Stimulated activated naive CD4-positive, alpha-beta T cell (primary cell): ENCODE measurements around the gene PTGER4.

ENCODE experiments used
- DNase-seq, 6 experiments: peaks; one replicate each; lab custom pipeline; 2025; lab: John Stamatoyannopoulos, UW

PTGER4 gene

GRCh38 chr5:40669606-40670390 lies 9.9 kb upstream of the PTGER4 start:
- DNase-seq = no peak

GRCh38 chr5:40672425-40672824 lies 7.3 kb upstream of the PTGER4 start:
- DNase-seq = no peak

DNA sequence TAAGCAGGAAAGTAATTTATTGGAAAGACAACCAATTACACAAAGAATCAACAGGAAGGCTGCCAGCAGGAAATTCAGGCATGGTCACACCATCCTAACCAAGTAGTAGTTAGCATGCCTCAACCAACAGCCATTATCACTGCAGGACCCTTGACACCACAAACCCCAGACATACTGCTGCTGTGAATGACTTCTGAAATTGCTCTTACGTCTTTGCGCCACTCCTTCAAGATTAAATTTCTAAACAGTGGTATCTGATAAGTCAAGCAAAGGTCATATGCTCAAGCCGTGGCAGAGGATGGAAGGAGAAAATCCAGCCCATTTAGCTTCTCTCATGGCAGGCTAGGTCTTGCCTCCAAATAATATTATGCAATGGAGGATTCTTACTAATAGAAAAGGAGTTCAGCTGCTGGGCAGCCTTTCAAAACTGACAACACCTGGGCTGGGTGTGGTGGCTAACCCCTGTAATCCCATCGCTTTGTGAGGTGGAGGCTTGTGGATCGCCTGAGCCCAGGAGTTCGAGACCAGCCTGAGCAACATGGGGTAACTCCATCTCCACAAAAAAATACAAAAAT lies 5.0 kb upstream of the PTGER4 start:
- DNase-seq = no peak

DNA sequence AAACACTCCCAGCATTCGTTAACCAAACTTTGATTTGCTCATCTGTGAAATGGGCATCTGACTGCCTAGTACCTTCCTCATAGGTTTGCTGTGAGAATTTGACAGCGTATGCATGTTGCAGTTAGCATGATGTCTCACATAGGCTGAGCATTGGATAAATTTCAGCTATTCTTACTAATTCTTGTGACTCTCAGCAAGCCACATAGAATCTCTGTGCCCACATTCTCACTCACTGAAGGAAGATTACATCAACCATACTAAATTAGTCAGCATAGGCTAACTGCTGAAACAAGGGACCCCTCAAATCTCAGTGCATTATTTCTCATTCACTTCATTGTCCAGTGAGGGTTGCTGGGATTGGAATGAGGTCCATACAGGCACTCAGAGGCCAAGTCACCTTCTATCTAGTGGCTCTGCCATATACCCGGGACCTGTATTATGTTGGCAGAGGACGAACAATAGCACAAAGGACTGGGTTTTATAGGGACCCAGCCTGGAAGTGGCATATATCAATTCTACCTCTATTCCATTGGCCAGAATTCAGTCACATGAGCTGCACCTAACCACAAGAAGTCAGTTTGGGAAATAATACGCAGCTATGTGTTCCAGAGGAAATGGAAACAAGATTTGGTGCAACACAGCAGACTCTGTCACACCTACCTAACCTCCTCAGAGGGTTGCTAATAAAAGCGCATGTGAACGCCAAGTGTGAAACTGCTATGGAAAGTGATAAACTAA lies 4.2 kb upstream of the PTGER4 start:
- DNase-seq = peak in 3 of 6 experiments; percentile 28 to 51 (median 38)

DNA sequence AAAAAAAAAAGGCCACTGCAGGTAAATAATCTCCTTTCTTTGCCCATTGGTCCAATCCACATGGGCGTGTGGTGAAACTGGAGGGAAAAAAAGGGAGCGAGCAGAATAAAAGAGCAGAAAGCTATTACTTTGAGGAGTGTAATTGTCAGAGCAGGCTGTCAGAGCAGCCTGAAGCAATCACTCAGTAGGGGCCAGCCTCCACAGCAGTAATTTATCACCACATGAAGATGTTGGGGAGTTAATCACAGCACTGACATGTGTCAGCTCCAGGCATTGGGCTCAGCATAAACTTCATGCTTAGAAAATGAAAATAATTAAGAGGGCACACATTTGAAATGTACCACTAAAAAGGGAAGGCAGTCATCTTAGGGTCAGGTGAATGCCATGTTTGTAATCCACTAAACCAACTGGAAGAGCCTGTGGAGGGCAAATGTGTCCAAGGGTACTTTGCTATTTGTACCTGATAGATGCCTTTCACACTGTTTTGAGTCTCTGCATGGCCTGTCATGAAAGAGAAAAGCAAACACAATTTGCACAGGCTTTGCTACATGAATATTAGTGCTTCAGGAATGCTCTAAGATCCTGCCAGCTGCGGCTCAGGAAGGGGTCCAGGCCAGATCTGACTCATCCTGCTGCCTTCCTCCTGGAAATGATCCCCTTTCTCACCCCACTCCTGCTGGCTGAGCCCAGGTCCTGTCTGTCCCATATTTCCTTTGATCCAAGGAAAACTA lies 2.9 kb upstream of the PTGER4 start:
- DNase-seq = no peak

DNA sequence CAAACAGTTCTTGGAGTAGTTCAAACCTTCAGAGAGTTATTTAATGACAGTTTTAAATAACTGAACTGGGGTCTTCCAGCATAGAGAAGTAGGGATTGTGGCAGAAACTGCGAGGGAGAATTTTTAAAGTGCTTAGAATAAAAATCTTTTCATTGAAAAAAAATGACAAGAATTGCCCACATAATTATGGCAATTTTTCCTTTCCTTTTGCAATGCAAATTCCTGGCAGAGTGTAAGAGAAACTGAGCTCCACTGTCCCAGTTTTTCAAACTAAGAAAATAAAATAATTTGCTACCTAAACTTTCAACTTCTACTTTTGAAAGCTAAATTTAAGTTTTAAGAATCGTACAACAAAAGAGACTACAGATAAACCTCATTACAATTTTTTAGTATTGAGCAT lies 2.3 kb upstream of the PTGER4 start:
- DNase-seq = no peak

GRCh38 chr5:40678026-40678425 lies 1.7 kb upstream of the PTGER4 start:
- DNase-seq = no peak

GRCh38 chr5:40678460-40679147 lies 1.1 kb upstream of the PTGER4 start:
- DNase-seq = peak in 1 of 6 experiments; percentile 45

- DNase-seq = peak; percentile 84 to 91 (median 89)
Observed at GRCh38 chr5:40679148-40679912, 385 bp upstream of the PTGER4 start.

DNA sequence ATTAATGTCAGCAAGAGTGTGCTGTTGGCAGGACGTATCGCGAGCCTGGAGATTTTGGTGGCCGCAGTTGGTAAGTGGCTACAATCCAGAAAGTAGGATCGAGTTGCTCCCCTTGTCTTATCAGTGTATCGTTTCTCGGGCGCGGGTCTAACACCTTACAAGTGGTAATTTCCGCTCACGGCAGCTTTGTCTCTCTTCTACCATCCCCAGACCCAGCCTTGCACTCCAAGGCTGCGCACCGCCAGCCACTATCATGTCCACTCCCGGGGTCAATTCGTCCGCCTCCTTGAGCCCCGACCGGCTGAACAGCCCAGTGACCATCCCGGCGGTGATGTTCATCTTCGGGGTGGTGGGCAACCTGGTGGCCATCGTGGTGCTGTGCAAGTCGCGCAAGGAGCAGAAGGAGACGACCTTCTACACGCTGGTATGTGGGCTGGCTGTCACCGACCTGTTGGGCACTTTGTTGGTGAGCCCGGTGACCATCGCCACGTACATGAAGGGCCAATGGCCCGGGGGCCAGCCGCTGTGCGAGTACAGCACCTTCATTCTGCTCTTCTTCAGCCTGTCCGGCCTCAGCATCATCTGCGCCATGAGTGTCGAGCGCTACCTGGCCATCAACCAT lies 1.1 kb downstream of the PTGER4 start:
- DNase-seq = peak; percentile 37 to 81 (median 62)

DNA sequence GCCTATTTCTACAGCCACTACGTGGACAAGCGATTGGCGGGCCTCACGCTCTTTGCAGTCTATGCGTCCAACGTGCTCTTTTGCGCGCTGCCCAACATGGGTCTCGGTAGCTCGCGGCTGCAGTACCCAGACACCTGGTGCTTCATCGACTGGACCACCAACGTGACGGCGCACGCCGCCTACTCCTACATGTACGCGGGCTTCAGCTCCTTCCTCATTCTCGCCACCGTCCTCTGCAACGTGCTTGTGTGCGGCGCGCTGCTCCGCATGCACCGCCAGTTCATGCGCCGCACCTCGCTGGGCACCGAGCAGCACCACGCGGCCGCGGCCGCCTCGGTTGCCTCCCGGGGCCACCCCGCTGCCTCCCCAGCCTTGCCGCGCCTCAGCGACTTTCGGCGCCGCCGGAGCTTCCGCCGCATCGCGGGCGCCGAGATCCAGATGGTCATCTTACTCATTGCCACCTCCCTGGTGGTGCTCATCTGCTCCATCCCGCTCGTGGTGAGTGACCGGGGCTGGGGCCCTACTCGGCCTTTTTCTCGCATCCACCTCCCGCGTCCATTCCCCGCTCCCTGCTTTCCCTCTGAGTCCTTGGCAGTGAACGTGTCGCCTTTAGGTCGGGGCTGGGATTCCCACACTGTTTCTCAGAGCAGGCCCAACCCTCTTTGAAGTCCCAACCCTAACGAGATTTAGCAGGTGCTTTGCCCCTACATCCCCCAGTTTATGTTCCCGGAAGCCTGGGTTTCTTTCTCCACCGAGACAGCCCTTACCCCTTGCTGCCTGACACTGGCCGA lies 1.8 kb downstream of the PTGER4 start:
- DNase-seq = peak; percentile 22 to 69 (median 46)

DNA sequence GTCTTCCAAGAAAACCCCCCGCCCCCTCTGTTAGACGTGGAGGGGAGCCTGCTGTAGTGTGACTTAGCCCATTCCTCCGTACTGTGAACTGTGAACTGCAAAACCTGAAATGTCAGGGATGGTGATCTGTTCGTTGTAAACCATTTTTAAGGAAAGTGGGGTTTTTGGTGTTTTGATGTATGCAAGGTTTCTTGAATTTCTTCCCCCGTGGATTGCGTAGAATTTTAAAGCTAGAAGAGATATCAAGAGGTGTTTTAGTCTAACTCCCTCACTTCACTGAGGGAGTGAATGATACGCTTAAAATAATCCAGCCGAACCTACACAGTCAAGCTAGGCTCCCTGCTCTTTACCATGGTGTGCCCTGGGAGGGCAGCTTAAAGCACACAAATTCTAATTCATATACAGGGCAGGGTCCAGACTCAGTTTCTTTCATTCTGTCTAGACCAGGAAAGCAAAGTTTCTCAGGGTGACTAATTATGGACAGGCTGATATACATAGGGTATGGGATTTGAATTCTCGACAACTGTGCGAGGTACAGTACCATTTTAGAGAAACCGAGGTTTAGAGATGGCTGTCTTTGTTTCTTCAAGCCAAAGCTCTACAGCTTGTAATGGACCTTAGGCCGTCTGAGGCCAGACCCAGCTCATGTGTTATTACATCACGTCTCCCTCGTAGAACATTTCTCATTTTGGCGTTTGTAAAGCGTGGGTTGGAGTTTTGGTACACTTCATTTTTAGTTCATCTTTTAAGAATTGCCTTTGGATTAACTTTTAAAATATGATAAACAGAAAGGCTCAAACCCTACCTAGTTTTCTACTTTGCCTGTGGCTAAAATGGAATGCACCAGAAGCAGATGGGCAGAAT lies 2.7 kb downstream of the PTGER4 start:
- DNase-seq = peak in 1 of 6 experiments; percentile 21

- peak in 2 of 6 experiments; percentile 6 to 20 for DNase-seq
Observed at GRCh38 chr5:40683305-40683704, 3.6 kb downstream of the PTGER4 start.

DNA sequence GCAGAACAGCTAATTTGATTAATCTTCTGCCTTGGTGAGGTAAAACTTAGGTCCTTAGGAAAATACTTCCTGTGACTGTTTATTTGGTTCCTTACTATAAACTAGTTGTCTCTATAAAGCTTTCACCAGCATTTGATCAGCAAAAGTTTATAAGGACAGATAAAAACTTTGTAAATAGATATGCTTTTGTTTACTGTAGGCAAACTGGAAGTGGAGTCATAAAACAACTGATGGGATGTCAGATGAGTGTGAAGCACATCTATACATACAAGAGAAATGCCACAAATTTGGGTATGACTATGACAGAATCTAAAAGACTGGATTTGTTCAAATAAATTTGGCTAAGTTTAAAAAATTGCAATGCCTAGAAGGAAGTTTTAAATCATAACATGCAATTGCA lies 5.5 kb downstream of the PTGER4 start:
- DNase-seq = no peak

GRCh38 chr5:40685976-40686486 lies 6.3 kb downstream of the PTGER4 start:
- DNase-seq = no peak

GRCh38 chr5:40687321-40687720 lies 7.6 kb downstream of the PTGER4 start:
- peak in 3 of 6 experiments; percentile 26 to 53 (median 38) for DNase-seq

DNA sequence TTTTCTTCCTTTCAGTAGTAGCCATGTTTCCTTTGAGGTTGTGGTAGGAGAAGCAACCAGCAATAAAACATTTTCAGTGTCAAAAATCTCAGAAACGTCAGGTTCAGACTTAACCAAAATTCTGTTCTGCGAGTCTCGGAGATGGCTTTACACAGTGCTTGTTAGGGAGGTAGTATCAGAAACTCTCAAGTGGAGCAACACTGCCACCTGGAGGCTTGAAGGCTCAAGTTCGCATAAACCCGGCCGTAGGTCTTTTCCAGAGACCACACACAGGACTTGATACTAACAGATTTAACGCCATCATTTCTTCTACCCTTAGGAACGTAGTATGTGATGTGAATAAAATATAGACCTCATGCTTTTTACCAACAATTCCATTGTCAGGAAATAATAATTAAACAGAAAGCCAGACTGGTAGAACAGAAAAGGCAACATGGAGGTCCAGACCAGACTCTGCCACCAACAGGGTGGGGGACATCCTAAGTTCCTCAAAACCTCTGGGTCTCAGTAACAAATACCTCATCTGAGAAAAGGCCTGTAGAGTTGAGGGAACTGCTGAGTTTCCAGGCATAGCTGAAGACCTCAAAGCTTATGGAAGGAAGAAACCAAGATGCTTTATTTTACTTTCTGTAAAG lies 8.5 kb downstream of the PTGER4 start:
- peak; percentile 56 to 90 (median 81) for DNase-seq

DNA sequence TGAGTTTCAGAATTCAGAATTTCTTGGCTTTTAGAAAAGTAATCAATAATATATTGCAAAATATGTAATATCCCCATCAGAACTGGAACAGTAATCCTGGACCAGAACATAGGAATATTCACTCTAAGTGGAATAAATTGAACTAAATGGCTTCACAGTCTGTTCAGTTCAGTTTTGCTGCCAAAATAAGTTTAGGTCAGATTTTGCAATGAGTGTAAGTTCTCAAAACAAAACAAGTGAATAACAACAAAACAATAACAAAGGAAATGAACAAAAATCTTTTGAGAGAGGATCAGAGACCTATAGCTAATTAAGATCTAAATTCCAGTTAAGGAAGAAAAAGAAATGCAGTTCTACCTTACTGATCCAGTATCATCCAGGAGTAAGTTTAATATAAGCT lies 9.3 kb downstream of the PTGER4 start:
- no peak for DNase-seq
